ENCODE data around the gene UTP25.

The UTP25 gene

DNA sequence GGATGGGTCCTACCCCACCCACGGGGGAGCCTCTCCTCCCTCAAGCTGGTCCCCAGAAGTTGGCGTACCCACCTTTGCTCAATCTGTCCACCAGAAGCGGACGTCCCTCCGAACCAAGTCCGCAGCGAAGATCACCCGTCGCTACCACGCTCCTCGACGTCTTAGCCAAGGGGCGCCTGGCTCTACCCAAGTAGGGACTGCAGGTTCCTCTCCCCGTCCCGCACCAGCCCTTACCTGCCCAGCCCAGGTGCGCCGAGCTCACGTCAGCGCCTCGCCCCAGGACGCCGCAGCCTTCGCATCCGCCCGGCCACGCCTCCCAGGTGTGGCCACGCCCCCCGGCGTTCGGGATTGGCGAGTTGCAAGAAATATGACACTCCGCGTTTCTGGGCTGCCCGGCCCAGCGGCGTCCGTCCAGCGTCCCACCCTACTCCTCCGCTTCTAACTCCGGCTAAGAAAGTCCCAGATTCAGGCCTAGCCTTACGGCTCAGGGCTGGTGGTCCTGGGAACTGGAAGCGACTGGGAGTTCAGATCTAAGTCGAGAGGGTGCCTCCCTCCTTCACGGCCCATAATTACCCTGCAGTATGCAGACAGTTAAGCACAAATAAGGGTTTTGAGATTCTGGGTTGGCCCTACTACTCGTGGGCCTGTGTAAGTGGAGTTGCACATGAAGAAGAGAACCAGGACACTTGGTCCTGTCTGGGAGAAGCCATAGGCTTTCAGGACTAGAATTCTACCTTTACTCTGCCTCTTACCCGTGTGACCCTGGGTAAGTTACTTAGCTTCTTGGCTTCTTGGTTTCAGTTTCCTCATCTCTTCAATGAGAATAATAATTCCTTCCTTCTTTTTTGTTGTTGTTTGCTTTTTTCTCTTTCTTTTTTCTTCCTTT, 21.7 kb upstream of the UTP25 start, which contains the start of gene IRF6:
TSS of gene IRF6 (minus strand) at position 268 of the 886 bp plus-strand sequence. CDS start 4,729 bp downstream, outside the sequence.
- DNase-seq, result peak; percentile 38

DNA sequence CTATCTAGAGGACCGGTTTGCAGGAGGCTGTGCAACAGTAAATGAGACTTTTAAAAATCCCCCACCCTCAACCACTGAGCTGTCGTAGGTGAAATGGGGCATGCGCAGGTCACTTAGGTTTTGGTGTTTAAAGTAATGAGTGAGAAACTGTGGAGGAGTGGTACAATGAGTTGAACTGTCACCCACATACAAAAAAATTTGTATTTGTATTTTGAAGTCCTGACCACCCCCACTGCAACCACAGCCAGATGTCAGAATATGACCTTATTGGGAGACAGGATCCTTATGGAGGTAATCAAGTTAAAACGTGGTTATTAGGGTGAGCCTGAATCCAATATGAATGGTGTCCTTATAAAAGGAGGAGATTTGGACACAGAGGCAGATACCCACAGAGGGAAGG, 20.3 kb upstream of the UTP25 start:
- DNase-seq, result no peak

DNA sequence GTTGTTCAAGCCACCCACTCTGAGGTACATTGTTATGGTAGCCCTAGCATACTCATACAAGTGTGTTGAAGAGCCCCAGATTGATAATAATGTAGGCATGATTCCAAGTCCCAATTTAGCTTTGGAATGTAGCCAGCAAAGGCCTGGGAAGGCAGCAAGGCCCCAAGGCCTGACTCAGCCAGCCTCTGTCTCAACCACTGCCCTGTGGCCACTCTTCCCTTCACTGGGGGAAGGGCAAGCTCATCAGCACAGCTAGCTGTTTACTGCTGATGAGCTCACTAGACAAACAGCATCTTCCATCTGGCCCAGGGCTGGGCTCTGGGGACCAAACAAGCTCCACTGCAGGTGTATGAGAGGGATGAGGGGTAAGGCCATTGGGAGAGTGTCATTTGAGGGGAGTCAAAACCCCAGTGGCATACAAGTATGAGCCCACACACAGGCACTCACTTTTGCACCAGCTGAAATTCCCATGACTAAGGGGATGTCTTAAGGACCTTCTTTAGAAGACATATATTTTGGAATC, 19.7 kb upstream of the UTP25 start:
- no peak for DNase-seq

DNA sequence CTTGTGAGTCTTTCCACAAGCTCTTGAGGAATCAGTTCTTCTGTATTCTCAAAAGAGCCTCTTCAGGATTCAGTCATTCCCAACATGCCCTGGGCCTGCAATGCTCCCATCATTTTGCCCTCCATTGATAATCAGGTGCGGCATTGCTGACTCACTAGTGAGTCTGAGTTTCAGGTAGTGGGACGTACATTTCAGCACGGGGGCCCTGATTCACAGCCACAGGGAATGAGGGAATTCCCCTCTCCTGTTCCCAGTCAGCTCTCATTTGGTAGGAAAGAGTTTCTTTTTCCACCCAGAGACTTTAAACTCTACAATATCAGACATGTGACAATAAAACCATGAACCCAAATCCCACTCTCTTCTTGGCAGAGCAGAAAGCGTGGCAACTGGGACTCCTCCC, 18.2 kb upstream of the UTP25 start:
- DNase-seq, result no peak

DNA sequence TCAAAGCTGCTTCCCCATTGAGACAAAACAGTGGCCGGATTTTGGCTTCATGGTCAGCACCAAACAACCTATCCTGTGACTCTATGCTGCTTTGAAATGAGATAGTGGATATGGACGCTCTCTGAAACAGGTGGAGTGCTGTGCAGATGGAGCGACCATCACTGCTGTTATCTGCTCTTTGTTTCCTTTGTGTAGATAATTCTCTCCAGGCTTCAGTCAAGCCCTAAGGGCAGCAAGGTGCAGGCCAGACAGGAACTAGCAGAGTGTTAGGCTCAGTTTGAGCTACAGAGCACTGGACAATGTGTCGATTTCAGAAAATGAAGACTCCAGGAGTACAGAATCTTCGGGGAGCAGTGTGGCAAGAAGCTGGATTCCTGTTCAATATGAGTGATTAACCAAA, 17.0 kb upstream of the UTP25 start:
- DNase-seq, result no peak

DNA sequence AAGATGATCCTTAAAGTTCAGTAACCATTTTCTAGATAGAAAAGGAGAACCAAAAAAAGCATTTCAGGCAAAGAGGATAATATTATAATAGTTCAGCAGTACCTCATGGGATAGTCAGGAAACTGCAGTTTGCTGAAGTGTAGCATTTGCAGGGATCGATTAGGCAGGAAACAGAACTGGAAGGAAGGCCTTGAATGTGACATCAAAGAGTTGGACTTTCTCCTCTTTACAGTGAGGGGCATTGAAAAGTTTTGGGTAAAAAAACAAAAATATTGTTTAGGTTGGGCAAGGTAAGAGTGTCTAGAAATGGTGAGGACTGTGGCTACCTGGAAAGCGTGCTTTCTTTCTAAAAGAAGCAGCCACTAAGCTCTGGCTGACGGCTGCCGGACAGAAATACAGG, 13.9 kb upstream of the UTP25 start:
- no peak for DNase-seq

DNA sequence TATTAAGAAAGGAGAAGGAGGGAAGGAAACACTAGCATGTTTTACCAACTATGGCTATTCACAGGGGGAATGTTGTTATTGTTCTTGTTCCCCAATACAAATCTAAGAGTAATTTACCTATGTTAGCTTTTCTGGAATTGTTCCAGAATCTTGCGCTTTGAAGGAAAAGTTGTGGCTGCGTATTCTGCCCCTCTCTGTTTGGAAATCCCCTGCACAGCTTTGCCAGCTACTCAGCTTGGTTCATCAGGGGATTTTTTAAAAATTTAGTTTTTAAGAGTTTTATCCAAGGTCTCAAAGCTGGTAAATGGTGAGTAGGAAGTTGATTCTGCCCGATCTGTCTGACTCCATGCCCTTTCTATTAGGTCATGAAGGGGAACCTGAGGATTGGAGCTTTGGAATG, 12.3 kb upstream of the UTP25 start:
- DNase-seq, result no peak

DNA sequence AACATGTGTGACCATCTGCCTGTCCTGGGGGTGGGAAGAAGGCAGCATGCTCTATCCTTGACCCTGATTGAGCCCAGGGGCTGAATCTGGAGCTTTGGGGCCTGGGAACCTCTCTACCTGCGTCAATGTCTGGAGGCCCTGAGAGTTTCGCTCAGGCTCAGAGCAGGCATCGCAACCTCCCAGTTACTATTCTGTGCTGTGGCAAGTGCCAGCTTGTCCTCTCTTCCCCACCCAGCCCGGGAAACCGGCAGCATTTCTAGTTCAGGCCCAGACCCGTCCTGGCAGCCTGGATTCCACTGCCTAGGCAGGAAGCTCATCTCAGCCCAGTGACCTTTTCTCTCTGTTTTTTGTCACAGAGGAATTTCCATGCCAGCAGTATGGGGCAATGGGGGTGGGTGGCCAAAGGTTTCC, 11.8 kb upstream of the UTP25 start:
- no peak for DNase-seq

DNA sequence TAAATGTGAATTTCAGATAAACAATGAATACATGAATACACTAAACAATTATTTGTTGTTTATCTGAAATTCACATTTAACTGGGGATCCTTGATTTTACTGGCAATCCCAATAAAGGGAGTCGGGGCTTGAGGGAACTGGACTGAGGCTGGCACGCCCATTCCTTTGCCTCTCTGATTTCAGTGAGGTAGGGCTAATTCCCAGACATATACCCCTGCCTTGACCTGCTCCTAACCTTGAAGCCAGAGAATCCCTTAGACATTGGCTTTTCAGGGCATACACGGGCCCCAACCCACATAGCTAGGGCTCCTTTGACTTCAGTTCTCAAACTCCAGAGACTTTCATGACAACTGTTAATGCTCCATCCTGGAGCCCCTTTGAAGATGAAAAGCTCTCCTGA, 10.8 kb upstream of the UTP25 start:
- no peak for DNase-seq

DNA sequence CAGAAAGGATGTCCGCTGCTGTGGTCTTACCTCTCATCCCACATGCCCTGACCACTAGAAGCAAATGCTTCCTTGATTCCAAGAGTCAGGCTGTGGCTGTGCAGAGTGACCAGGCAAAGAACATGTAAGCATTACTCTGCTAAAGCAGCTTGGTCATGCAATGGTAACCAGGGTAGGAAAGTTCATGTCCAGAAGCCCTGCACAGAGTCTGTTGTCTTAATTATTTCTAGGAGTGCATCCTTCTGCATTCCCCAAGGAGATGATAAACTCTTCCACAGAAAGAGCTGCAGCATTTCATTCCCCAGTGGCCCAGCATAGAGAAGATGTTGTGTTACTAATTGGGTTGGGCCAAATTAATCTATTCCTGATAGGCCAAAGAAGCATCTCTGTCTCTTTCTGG, 10.1 kb upstream of the UTP25 start:
- DNase-seq, result no peak

DNA sequence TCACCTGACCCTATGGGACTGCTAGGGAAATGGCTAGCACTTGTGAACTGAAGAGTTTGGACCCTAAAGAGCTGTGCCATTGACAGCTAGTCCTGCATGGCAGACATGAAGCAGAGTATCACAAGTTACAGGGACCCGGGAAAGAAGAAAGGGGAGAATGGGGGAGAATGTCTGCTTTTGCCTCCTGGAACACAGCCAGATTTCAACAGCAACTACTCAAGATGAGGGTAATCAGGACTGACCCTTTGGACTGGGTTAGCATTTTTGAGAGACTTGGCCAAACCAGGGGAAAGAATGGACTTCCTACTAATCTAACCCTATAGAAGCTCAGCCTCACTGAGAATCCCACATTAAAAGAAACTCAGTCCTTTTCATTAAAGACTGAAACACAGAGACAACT, 8.7 kb upstream of the UTP25 start:
- no peak for DNase-seq

DNA sequence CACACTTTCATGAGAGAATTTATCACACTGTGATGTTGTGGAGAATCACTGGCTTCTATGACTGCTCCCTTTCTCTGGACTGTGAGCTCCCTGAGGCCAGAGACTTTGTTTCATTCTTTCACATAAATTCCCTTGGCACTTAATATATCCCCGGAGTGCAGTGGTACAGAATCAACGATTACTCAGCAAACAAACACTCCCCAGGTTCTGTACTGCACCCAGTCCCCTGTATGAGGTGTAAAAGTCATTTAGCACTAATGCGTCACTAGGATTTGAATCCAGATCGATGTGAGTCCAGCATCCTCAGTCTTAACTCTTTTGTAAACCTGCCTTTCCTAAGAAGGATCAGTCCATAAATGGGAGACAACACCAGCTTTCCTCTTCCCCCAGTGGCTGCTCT, 6.8 kb upstream of the UTP25 start:
- DNase-seq, result no peak

DNA sequence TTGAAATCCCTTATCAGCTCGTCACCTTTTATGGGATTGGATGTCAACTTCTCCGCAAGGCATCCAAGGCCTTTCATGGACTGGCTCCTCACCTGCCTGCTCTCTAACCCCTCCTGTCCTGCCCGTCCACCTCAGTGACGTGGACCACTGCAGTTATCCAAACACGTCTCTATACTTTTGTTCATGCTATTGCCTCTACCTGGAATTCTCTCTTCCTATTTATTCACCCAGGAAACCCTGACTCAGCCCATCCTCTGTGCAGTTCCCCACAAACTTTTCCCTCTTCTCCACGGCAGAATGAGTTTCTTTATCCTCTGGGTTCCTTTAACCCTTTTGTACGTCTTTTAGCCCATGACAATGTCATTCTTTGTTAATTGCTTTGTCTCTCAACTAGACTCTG, 5.1 kb upstream of the UTP25 start:
- no peak for DNase-seq

DNA sequence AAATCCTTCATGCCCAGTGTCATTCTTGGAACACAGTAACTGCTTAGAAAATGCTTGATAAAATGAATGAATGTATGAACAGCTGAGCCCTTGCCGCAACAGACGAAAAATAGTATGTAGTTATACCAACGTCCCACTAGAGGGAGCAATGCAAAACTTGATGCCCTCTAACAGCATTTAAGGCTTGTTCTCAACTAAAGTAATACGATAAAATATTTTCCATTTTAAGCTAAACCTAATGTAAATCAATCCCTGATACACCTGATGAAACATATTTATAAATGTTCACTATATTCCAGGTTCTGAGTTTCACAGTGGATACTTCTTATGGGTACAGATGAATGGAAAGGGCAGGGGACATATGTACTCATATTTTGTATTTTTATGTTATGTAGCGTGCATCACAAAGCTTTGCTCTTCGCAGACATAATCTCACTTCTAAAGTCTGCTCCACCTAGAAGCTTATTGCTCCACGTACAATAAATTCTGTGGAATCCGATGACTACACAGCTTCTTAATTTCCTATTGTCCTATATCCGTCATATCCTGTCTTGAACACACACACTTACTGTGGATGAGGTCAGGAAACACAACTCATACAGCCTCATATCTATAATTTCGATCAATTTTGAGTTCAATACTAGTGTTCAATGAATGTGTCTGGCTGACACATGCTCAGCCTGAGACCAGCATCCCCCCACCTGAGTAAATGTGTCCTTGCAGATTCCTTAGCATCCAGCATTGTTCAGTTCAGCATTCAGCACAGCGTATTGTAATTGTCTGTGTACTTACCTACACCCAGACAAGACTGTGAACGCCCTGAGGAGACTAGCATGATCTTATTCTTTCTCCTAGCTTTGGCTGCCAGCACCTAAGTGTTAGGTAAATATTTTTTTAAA, 4.4 kb upstream of the UTP25 start:
- peak; percentile 27 for DNase-seq

DNA sequence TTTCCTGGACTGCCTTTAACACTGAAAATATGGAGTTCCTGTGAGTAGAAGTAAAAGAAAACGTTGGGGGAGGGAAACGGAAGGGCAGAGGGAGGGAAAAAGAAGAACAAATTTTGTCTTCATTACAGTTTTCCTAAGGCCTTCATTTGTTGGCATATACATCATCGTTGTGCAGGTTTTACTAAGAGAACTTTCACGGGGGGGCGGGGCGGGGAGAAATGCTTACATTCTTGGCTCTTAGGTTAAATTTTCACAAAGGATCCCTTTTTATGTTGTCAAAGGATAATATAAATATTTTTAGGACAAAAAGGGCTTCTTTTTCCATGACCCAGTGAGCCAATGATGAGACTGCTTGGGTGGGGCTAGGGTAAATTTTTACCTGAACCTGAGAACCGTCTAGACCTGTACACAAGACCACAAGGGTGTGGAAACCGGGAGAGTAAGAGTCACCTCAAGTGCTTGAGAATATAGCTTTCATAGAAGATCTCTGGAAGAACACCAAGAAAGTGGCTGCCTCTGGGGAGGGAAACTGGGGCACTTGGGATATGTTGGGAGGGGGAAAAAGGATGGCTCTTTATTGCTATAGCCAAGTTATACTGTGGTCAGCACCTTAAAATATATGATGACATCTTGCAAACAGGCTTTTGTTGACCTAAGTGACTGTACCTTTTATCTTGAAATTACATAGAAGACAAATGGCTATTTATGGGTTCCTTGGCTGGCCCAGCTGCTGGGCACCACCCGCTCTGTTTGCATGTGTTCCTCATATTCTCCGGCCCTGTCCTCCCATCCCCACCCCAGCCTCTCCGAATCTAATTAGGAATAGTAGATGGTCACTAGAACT, 2.0 kb upstream of the UTP25 start:
- DNase-seq, result no peak

DNA sequence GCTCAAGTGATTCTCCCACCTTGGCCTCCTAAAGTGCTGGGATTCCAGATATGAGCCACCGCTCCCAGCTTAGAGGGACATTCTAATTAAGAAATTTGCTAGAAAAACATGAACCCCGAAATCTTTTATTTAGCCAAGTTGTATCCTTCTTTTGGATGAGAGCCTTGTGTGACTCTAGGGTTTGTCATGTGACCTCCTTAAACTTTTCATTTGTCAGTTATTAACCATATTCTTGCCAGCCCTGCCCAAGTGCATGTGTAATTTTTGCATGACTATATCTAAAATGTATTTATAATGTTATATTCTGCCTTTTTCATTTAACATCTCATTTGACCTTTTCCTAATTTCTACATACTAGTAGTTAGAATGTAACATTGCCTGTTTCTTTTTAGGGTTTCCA, 1.9 kb downstream of the UTP25 start:
- no peak for DNase-seq

DNA sequence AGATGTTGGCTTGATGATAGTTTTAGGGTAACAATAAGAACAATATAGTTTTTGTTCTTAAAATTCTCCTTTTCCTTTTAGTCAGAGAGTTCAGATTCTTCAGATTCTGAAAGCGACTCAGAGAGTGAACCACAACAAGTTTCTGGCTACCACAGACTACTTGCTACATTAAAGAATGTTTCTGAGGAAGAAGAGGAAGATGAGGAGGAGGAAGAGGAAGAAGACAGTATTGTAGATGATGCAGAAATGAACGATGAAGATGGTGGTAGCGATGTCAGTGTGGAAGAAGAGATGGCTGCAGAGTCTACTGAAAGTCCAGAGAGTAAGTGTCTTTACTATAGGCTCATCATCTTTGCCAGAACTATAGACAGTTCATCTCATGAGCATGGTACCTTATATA, 3.0 kb downstream of the UTP25 start:
- DNase-seq, result no peak

DNA sequence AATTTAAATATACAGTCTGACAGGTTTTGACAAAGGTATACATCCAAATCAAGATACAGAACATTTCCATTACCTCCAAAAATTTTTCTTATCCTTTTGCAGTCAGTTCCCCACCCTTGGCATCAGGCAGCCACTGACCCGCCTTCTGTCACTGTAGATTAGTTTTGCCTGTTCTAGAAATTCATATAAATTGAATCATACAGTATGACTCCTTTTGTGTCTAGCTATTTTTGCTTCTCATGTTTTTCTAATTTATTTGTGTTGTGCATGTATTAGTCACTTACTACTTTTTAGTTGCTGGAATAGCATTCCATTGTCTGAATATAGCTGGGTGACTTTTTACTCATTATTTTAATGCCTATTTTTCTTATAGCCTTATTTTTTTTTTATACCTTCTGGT, 3.8 kb downstream of the UTP25 start:
- no peak for DNase-seq

DNA sequence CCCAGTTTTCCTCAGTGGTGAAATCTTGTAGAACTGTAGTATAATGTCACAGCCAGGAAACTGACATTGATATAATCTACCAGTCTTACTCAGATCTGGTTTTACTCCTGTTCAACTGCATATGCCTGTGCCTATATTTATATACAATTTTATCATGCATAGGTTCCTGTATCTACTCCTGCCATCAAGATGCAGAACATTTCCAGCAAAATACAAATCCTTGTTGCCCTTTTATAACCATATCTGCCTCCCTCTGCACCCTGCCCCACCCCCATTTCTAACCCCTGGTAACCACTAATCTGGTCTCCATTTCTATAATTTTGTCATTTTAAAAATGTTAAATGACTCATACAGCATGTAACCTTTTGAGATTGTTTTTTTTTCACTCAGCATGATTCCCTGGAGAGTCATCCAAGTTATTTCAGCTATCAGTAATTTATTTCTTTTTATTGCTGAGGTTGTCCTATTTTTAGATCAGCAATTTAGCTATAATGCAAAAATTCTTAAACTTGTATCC, 8.1 kb downstream of the UTP25 start:
- peak; percentile 19 for DNase-seq

DNA sequence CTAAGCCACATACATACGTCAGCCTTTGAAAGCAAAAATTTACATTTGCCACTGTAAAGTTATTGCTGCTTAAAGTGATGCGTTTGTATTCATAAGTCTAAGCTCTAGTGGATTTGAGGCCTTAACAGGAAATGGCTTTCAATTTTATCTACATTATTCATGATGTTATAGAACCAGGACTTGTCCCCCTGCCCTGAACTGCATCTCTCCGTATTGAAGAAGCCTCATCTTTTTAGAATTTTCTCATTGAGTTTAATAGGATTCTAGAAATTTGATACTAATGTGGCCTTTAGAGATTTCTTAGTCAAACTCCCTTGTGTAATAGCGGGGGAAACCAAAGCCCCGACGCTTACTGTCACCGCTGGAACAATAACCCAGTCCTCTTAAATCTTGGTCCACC, 9.9 kb downstream of the UTP25 start:
- no peak for DNase-seq

DNA sequence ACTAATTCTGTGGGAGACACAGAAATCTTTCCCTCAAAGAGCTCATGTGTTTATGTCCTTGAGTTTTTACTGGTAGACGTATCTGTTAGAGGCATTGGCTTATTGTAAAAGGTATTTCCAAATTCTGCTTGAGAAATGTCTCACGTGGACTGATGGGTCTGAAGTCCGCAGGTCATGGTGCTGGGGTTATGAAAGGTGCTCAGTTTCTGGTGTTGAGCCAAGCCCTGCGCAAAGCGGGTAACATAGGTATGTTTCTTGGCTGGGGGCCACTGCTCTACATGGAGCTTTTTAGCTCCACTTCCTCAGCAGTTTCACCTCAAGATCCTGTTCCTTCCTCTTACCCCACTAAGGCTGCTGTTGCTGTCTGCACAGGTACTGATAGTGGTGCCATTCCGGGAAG, 10.8 kb downstream of the UTP25 start:
- DNase-seq, result no peak

DNA sequence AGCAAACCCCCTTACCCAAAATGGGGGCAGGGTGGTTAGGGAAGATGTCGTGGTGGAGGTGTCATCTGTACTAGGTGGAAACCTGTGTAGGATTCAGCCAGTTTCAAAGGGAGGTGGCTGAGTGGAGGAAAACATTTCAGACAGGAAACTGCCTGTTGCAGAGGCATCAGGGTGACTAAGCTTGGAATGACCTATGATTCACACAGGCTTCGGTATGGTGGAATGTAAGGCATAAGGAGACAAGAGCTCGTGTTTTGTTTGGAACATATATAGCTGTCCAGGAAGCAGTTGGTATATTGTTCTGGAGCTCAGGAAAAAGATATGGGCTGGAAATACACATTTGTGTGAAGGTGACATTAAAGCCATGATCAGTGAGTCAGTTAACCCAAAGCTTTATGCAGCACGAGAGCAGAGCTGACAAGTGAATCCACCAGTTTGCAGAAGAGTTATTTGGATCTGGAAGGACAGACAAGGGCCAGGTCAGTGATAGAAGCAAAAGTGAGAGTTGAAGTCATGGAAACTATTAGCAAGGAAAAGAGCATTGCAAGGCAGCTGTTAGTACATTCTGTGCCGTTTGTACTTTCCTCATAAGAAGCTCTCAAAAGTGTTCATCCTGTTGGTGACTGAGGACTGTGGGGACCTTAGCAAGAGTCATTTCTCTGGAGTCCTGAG, 12.2 kb downstream of the UTP25 start:
- DNase-seq, result peak; percentile 27

All from stimulated activated CD4-positive, alpha-beta T cell treated with anti-CD3 and anti-CD28 coated beads, Interleukin-4, amount 100 ng/mL, for 24 hours (primary cell).